Omental fat pad (tissue), 4 donors: ENCODE results near the gene EPHB2. TPM values are rescaled to one million over a fixed set of nuclear protein-coding genes. Genes with fewer than 3 reads are reported as not detected.

Experiments used
- ATAC-seq: fragments of 150-250 bp; one replicate; pipeline ENCODE4 v1.9.1; 2016; ENCODE audit warnings: mild to moderate bottlenecking, moderate library complexity; ENCODE audit not compliant: low FRiP score
- DNase-seq: peaks from one replicate; pipeline ENCODE4 v3.0.0-alpha.2; 2019; ENCODE audit warnings: low spot score
- CTCF ChIP-seq, 3 donors: fragments of 450-650 bp; IDR thresholded peaks; one replicate each; pipeline ENCODE4 v1.5.1; 2016 to 2017; ENCODE audit warnings: antibody characterized with exemption in 3 of 3, mild to moderate bottlenecking in 3 of 3, moderate library complexity in 2 of 3
- total RNA-seq, 4 donors: library from RNA; depleted of rRNA; stranded (reverse); fragments of >200 nt; gene quantifications; one replicate each; pipeline ENCODE4 v1.1.0, GENCODE V29; 2016

Gene EPHB2
- total RNA-seq, 4 donors from 2014 or later, result 3.5 to 5.5 (median 4.7) TPM

DNA sequence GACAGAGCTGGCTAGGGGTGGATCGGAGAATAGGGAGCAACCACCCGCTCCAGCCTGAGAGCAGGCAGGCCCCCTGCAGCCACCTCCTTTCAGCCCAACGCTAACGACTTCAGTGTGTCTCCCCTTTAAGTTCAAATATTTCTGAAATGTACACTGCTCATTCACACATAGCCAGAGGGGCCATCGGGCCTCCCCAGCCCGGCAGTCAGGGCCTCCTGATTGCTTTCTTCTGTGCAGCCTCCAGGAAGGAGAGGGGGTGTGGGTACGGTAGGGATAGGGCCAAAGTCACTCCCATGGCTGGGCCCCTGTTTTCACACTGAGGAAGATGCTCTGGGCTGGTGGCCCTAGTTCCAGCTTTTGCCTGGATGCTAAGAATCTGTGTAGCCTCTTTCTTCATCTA, 64.8 kb downstream of the EPHB2 start:
- DNase-seq (no peak), ATAC-seq (no peak)
- no peak for TF ChIP-seq CTCF (IDR thresholded peaks at IDR 0.05)

- TF ChIP-seq CTCF (IDR thresholded peaks at IDR 0.05), result no peak
- no peak for DNase-seq
- ATAC-seq, result no peak
These were observed 65.5 kb downstream of the EPHB2 start for GRCh38 chr1:22776035-22776613.

GRCh38 chr1:22777388-22778057, 66.9 kb downstream of the EPHB2 start:
- no peak for DNase-seq
- ATAC-seq, result no peak
- TF ChIP-seq CTCF (IDR thresholded peaks at IDR 0.05), result no peak

GRCh38 chr1:22778408-22778807, 67.8 kb downstream of the EPHB2 start:
- TF ChIP-seq CTCF (IDR thresholded peaks at IDR 0.05), result no peak
- ATAC-seq, result no peak

GRCh38 chr1:22778862-22779520, 68.4 kb downstream of the EPHB2 start:
- TF ChIP-seq CTCF (IDR thresholded peaks at IDR 0.05), result no peak
- DNase-seq, result no peak
- ATAC-seq, result no peak

More at GRCh38 chr1:22778408-22778807, 67.8 kb downstream of the EPHB2 start:
- no peak for DNase-seq

DNA sequence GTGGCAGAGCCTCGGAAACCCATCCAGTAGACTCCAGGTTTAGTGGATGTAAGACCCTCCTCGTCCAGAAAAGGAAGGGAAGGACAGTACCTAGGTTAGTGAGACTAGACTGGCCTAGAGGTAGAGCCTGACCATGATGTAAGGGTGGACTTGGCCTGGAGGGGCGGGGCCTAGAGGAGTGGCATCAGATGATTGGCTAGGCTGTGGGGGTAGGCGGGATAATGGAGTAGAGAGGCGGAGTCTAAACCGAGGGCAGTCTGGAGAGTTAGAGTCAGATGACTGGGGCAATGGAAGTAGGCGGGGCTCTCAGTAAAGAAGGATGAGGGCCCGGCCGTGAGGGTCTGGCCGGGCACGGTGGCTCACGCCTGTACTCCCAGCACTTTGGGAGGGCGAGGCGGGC, 70.1 kb downstream of the EPHB2 start:
- ATAC-seq, result no peak
- no peak for TF ChIP-seq CTCF (IDR thresholded peaks at IDR 0.05)
- DNase-seq, result no peak
